GM23338 (cell line): ENCODE data around the gene COMTD1.

Experiments
- CTCF ChIP-seq, 2 experiments: fragments of 200-600 bp in 1 of 2; sonication (generic) in 1 of 2; conservative IDR thresholded peaks; 2 replicates each; pipeline versions ENCODE4 v1.5.1 to v1.6.1; 2016 to 2017; ENCODE audit warnings: antibody characterized with exemption in 2 of 2, low read depth in 2 of 2, mild to moderate bottlenecking in 2 of 2, moderate library complexity in 1 of 2
- POLR2AphosphoS5 ChIP-seq: IDR thresholded peaks from 2 replicates; pipeline ENCODE4 v1.6.1; 2016; ENCODE audit warnings: antibody characterized with exemption, low read depth

- TF ChIP-seq CTCF (conservative IDR thresholded peaks at IDR 0.05; ENCODE audit: low read depth in 2 of 2): no peak
- TF ChIP-seq POLR2AphosphoS5: no peak
These were observed 26.3 kb upstream of the COMTD1 start for GRCh38 chr10:75261813-75262705.
